Activated CD8-positive, alpha-beta memory T cell treated with anti-CD3 and anti-CD28 coated beads, Interleukin-2, amount 50 U/mL, for 24 hours (primary cell): ENCODE data around the gene DAPK2.
"Not testable (repeated sequence)": the region's sequence is repeated elsewhere in the genome, so short reads cannot be mapped to it uniquely, and the experiment has no call there.

Experiments used
- DNase-seq: peaks from one replicate; pipeline ENCODE4 v3.0.0-alpha.2; 2020; ENCODE audit errors: extremely low read depth

The DAPK2 gene

DNA sequence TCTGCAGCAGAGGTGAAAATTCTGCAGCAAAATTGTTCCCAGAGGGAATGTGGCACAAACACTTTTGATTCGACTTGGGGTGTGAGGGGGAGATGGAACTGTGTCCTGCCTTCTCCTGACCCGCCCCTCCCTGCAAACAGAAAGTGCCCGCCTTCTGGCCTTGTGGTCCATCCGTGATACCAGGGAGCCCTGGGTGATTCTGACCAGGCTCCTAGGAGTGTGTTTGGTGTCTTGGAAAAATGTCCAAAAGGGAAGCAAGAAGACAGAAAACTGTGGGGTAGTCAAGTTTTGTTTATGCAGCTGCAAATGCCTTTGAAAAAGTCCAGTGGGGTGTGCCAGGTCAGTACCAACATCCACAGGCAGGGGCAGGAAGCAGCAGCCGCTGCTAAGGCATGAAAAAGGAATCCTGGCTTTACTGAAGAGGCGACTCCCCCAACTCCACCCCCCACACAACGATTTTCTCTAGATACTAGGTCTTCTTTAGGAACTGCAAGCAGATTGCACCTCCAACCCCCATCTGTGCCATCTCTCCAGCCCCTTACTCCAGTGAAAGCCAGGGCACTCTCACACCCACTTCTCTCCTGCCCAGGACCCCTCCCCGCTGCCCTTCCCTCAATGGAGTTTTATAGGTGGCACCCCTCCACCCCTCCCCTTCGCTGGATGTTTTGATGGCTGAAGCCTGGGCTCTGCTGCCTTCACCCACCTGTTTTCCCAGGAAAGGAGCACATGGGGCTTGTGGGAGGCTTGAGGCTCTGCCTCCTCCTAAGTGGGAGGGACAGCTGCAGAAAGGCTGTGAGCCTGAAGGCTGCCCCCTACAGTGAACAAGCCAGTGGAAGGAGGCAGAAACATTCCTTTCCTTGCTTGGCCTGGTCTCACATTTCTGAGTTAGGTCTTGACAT is 130.2 kb downstream of the DAPK2 start:
- DNase-seq = no peak

DNA sequence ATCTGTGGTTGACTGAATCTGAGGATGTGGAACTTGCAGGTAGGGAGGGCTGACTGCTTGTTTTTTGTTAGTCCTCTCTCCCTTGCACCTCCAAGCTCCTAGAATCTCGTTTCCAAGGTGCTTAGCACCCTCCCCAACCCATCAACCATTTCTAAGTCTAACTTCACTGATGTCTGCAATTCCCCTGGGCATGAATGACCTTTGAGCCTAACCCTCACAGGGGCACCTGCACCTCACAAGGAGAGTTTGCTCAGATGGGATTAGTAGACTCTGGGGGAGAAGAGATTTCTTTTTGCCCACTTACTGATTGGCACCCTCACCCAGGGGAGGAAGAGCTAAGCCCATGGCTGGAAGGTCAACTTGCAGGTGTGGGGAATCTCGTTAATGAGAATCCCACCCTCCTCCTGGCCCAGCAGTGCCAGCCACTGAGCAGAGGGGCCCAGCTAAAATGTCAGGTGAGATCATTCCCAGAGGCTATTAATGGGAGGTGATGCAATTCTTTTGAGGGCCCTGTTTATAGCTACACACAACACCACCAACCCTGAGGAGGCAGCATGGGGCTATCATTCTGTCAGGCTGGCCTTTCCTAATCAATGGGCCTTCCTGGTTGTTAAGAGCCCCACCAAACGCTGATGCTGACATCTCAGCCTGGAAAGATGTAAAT is 130.9 kb downstream of the DAPK2 start:
- DNase-seq = no peak

DNA sequence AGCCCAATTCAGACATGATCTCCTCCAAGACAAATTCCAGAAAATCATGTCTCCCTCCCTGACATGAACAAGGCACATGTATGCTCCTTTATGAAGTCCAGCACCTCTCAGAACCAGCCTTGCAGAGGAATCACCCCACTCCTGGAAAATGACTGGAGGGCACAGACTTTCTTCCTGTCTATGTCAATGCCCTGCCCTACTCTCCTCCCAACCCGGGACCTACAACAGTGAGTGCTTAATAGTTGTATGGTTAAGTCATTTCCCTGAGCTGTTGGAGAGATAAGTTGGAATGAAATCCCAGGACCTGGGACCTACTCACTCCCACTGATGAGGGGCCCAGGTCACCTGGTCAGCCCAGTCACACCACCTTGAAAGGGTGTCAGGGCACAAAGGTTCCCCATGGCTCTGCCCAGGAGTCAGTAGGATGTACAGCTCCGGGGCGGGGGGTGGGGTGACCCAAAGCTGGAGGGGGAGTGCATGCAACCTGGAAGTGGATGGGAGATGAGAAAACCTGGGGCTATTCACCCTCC is 132.4 kb downstream of the DAPK2 start:
- no peak for DNase-seq

DNA sequence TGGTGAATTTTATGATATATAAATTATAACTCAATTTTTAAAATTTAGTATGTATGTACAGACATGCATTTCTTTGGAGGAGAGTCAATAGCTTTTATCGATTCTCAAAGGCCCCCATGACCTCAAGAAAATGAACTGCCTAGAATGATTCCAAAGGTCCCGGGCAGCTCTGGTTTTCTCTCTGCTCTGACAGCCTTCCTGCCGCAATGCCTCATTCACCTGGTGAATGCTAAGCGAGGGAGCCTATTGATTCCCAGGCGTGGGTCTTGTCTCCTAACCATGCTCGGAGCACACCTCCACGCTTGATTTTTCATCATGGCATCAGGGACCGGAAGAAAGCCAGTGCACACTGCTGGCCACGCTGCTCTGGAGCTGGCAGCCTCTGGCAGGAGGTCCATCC is 132.9 kb downstream of the DAPK2 start:
- DNase-seq = no peak

DNA sequence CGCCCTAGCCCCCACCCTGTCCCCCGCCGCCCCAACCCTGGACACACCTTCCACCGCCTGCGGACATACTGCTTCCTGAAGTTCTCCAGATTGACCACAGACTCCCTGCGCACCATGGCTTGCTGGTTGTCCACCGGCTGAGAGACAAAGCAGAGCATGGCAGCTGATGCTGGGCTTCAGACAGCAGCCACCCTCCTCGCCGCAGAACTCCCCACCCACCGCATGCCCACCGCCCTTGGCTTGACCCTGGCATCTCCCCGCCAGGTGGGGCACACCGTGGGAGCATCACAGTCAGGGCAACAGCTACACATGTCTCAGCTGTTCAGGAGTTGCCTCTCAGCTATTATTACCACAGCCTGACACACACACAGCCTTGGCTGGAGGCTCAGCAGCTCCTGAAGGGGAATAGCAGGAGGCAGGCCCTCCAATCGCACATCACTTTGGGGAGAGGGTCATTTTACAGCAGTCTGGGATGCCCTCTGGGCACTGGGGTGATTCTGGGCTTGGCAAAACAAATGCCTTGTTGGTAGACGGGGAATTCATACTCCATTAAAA is 134.1 kb downstream of the DAPK2 start:
- DNase-seq = no peak

DNA sequence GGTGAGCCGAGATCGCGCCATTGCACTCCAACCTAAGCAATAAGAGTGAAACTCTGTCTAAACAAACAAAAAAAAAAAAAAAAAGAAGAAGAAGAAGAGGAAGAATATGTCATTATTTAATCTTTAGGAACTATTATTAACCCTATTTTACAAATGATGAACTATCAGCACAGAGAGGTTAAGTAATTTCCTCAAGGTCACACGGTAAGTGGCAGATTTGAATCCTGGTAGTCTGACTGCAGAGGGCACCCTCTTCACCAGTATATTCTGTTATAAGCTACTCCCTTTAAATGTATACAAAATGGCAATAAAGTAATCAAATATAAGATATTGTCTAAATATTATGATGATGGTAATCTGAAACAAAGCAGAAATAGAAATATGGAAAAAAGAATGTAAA is 135.1 kb downstream of the DAPK2 start:
- DNase-seq = no peak

DNA sequence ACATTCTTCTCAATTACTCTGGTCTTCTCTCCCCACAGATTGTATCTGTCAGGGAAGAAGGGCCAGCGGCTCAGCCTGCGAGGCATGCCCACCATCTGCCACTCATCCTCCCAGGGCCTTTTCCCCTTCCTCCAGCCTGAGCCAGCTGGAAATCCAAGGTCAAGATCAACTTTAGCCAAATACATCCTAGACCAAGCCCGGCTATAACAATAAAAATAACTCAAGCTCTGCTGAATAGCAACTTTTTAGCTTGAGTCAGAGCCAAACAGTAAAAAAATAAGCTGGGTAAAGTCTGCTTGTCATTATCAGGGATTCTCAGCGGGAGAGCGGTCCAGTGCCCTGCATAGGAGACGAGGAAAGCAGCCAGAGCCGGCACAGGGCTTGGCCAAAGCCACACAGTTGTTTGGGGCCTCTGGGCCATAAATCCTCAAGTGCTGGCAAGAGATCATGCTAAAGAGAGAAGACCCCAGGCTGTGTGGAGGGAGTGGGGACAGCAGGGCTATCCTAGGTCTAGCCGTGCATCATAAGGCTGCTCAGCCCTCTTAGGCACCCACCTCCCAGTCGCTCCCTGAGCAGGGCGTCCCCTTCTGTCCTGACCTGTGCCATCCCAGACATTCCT is 136.4 kb downstream of the DAPK2 start:
- DNase-seq = no peak

DNA sequence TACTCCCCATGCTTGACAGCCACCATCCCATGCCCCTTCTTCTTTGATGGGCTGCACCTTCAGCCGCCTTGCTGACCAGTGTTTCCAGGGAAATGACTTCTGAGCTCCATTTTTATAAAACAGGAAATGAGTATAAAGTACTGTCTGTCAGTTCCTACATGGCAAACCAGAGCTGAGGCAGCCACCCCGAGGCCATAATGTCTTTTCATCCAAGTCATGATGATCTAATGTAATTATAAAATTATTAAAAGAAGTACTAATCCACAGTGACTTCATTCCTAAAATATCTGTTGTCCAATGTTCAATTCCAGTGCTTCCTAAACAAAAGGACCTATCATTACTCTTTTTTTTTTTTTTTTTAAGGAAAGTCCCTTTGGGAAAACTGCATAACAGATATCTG is 137.3 kb downstream of the DAPK2 start:
- no peak for DNase-seq

DNA sequence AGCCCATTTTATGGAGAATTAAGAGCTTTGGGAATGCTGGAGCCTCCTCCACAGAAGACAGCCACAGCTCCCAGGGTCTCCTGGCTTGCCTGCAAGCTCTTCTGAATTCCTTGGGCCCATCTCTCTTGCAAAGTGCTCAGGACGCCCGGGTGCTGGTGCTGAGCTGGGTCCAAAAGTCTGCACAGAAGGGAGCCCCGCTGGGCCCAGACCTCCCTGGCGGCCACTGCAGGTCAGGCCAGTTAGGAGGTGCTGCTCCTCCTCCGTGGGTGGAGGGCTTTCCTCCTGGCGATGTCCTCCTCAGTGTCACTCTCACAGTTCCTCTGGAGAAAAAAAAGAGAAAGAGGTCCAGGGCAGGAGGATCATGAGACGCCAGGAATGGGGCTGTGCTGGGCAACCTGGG is 138.0 kb downstream of the DAPK2 start:
- no peak for DNase-seq

DNA sequence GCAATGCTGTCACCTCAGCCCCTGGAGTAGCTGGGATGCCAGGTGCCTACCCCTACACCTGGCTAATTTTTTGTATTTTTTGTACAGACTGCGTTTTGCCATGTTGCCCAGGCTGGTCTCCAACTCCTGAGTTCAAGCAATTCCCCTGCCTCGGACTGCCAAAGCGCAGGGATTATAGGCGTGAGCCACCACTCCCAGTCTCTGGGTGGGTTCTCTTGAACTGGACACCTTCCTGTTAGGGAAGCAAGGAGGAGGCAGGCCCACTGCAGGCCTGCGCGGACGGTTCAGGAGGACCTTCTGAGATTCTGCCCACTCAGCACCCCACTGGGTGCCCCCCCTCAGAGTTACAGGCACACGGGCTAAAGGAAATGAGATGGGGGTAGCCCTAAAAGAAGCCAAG is 138.8 kb downstream of the DAPK2 start:
- no peak for DNase-seq

DNA sequence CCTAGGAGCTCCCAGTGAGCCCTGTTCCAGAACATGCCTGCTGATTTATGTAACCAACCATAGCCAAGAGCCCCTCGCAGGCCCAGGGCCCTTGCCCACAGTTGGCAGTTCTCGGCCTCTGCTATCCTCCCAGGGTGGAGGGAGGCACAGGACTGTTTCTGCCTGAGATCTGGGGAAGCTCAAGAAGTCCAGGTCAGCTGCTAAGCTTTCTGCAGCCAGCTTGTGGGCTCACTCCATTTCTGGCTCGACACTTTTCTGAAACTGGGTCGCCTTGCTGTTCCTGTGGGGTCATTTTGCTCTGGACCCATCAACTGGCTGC is 140.1 kb downstream of the DAPK2 start:
- DNase-seq = no peak

DNA sequence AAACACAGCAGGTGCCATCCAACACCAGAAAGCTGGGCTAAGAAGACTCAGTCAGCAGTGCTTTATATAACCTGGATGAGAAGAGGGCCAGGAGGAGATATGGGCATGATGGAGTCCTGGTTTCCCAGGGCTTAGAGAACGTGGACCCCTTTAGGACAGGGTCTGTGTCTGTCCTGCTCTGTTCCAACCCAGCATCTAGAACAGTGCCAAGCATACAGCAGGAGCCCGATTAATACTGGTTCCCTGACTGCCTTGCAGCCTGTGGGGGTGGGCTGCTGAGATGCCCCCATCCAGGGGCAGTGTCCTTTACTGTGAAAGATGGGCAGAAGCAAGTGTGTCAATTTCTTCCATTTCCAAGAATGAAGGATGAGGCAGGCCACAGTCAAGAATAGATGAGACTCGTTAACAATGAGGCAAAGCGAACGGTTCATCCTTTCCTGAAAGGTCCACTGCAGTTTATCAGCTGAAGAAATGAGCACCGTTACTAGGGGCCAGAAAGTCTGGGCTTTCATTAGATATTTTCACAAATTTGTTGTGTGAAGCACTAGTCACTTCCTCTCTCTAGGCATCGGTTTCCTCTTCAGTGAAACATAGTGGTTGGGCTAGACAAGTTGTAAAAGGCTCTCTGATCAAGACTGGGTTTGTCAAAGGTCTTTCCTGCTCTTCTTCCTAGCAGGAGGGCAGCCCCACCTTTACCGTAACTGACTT is 140.6 kb downstream of the DAPK2 start:
- DNase-seq = no peak

DNA sequence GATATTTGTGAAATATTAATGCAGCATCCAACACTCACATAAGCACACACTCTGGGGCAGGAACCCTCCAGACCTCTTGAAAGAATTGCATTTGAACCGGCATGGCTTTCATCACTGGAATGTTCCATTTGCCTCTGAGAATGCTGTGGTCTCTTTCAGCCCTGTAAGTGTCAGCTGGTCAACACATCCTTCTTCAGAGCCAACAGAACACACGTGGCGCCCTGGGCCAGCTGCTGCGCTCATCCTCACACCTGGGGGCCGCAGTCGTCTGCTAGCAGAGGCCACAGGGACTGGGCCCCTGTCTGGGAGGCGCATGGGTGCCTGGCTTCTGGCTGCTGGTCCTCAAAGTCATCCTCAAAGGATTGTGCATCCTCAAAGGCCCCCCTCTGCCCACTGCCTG is 141.2 kb downstream of the DAPK2 start:
- no peak for DNase-seq

DNA sequence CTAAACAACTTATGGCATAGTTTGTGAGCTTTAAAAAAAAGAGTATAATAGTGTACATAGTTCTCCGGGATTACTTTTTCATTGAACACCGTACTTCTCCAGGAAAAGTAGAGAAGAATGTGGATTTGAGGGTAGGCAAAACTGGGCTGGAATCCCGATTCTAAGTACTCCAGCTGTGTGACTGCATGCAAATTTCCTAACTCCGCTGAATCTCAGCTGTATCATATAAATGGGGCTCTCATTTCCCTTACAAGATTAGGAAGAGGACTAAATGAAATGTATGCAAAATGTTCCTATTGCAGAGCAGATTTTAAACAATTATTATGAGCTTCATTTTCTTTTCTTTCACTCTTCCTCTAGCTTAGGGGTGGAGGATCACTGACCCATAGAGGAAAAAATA is 142.2 kb downstream of the DAPK2 start:
- no peak for DNase-seq

DNA sequence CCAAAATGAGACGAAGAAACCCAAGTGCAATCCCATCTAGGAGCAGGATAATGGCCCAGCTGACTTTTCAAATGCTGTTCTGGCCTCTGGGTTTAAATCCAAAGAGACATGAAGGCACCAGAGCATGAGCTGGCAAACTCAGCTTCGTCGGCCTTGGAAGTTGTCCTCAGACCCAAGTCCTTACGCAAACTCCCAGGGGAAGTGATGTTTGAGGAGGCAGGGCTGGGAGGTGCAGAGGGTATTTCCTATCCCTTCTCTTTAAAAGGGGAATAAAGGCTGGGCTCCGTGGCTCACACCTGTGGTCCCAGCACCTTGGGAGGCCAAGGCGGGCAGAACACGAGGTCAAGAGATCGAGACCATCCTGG is 143.6 kb downstream of the DAPK2 start:
- no peak for DNase-seq

DNA sequence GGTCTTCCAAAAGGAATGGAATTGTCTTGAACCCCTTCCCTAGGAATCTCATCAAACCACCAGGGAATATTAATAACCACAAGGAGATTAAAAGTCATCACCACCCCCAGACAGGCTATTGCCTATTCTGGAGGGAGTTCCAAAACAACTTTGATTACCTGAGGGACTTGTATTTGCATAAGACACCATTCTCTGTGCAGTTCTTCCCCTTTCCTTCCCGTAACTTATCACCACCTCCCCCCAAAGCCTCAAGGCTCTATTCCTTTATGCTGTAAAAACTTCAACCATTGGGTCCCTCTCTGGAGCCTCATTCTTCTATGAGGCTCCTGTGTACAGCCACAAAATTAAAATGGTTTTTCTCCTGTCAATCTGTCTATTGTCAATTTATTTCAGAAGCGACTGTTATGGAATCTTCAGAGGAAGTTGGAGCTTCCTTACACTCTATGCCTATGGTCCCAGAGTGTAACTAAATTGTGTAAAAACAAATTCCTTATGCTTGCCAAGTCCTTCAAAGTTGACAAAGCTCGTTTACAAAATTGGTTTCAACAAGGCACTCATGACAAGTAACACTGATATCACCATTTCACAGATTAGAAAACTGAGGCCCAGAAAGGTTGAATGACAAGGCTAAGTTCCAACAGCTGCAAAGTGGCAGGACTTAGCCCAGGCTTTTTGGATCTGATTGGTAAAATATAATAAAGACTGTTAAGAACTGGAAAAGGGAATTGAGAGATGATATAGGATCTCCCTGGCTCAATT is 144.2 kb downstream of the DAPK2 start:
- DNase-seq = no peak

DNA sequence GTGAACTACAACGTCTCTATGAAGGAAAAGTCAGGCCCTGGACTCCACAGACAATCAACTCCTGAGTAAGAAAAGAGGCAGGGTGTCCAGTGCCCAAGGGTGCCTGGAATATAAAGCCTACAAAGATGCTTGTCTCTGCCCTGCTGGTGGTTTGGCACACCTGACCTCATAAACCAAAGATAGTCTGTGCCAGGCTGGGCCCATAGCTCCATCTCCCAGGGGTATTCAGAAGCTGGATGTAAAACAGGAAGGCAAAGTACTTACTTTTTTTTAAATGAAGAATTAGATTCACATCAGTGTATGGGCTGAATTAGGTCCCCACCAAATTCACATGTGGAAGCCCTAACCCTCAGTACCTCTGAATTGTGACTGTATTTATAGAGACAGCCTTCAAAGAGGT is 146.0 kb downstream of the DAPK2 start:
- no peak for DNase-seq

DNA sequence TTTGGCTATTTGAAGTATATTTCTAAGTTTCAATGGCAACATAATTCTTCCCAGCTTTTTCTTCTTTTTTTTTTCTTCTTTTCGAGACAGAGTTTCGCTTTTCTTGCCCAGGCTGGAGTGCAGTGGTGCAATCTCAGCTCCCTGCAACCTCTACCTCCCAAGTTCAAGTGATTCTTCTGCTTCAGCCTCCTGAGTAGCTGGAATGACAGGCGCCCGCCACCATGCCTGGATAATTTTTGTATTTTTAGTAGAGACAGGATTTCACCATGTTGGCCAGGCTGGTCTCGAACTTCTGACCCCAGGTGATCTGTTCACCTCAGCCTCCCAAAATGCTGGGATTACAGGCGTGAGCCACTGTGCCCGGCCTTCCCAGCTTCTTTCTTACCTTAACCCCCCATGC is 146.7 kb downstream of the DAPK2 start:
- DNase-seq = not testable (repeated sequence)

DNA sequence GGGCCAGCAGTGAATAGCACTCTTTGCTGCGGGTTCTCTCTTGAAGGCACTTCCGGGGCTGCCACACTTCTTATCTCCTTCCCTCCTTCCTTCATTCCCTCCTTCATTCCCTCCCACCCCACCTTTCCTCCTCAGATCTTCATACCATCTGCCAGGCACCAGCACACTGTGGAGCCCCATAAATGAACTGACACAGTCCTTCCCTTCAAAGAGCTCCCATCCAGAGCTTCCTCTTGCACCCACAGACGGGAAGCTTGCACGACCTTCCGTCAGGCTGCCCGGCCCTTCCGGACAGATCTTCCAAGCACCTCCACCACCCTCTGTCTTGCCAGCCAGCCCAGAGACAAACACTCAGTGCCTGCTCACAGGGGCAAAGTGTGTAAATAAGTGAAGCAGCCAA is 147.1 kb downstream of the DAPK2 start:
- DNase-seq = no peak

DNA sequence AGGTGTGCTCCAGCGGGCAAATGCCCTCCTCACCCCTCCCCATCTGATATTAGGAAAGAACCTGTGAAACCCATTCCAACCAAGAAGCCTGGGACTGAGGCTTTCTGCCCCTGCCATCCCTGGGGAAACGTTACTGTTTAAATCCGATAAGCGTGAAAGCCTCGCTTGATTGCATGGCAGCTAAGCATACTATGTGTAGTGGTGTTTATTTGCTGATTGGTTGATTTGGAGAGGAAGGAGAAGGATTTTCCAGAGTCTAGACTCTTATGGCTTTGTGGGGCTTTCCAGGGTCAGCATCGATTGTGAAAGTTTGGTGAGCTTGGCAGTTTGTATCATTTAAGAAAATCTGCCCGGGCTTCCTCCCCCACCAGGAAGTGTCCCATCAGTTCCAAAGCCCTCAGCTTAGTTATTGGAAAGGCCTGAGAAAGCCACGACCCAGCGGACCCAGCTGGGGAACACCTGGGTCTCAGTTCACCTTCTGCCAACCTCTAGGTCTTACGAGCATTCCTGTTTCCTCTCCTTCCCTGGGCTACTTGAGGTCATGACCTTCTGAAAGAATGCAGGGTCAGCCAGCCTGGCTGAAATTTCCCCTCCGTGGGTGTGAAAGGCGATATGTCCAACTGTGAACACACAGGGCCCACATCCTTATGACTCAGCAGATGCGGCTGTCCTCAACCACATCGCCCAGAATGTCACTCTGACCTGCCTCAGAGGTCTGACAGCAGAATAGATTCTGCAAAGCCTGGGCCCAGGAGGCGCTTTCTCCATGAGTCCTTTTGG is 149.8 kb downstream of the DAPK2 start:
- DNase-seq = no peak
